HuH-7.5 (cell line): ENCODE measurements around the gene EHD1.

ENCODE experiments used
- DNase-seq: peaks from one replicate; pipeline ENCODE4 v3.0.0; 2011; ENCODE audit warnings: low spot score

Gene EHD1

DNA sequence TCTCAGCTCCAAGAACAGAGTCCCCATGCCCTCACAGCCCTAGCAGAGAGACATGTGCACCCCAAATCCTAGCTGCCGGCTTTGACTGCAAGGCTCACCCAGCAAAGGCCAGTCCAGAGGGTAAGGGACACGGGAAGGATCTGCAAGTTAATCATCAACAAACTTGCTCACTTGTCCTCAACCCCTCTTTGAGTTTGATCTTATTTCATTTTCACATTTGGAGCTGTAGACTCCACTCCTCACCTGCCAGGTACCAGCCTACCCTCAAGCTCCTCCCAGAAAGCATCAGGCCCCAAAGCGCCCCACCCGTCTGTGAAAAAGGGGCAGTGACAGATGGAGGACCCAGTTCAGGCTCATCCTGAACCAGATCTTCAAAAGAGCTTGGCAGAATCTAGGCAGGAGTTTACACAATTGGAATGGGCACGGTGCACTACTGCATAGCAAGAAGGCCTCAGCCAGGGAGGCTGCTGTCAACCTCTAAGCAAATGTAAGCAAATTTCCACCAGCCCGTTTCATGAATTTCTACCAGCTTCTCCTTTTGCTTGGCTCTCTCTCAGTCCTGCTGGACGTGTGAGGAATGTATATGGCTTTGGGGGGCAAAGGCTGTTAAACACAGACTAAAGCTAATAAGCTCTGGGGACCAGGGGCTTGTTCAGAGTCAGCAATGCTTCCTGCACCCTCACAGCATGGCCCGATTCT lies 5.5 kb downstream of the EHD1 start:
- no peak for DNase-seq

GRCh38 chr11:64871492-64871891 lies 6.9 kb downstream of the EHD1 start:
- no peak for DNase-seq

DNA sequence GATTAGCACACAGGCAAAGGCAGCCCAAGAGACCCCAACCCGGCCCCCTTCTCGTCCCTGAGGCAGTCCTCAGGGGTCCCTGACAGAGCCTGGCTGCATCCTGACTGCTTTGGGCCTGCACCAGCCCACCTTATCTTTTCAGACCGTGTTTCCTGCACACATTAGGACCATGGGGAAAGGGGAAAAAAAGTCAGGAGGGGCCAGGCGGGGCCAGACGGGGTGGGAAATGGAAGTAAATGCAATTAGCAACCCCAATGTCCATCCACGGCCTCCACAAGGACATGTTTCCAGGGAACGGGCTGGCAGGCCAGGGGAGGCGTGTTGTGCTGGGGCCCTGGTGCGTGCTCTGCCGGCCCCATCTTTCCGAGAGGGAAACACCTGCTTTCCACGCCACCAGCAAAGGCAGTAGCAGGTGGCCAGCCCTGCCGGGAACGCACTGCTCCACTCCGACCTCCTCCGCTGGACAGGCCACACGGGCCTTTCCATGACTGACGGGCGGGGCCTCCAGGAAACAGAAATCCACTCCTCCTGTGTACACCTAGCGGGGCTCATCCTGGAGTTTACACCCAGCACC lies 7.4 kb downstream of the EHD1 start:
- DNase-seq: no peak

- DNase-seq: peak; percentile 82
Observed at GRCh38 chr11:64870176-64870892, 8.1 kb downstream of the EHD1 start.

DNA sequence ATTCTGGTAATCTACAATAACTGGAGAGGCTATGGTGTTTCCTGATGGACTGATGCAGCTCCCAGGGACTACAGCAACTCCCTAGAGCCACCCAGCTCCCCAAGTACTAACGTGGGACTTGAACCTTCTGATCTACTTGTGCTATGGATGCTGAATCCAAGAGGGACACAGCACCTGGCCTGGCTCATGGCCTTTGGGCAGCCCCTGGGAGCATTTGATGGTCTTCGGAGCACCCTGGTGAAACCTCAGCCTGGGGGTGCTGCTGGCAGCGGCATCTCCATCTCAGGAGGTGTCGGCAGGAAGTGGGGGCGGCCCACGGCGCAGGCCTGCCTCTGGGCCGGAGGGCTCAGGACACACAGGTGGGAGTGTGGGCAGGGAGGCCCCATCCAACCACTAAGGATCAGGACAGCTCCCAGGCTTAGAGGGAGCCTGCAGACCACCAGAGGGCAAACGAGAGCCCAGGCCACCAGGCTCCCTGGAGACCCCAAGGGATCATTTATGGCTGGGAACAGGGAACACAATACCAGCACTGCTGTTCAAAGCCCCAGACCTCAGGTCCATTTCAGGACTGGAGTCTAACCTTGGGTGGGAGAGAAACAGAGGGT lies 8.7 kb downstream of the EHD1 start:
- DNase-seq: no peak

GRCh38 chr11:64868904-64869570 lies 9.4 kb downstream of the EHD1 start:
- no peak for DNase-seq

GRCh38 chr11:64867748-64868462 lies 10.5 kb downstream of the EHD1 start:
- DNase-seq: no peak

GRCh38 chr11:64866173-64866491 lies 12.3 kb downstream of the EHD1 start:
- DNase-seq: no peak

- no peak for DNase-seq
Observed at GRCh38 chr11:64865286-64866172, 12.9 kb downstream of the EHD1 start.

GRCh38 chr11:64864473-64865285 lies 13.7 kb downstream of the EHD1 start:
- no peak for DNase-seq

- no peak for DNase-seq
Observed at GRCh38 chr11:64864135-64864472, 14.3 kb downstream of the EHD1 start.

- no peak for DNase-seq
Observed at GRCh38 chr11:64863391-64864060, 14.9 kb downstream of the EHD1 start.

DNA sequence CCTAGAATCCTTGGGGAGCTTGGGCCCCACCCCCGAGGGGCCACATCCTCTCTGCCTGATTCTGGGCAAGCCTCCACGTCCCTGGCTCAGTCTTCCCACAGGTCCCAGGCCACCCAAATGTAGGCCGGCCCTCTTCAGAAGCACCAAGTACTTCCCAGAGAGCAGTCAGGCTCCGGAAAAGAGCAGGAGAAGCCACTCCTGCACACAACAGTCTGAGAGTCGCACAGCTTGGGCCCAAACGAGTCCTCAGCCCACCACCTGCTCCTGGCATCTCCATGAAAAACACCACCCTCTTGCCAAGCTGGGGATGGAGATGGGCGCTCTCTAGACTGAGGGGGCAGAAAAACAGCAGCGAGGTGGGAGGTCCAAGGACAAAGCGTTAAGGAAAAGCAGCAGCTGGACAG lies 15.4 kb downstream of the EHD1 start:
- DNase-seq: no peak

- DNase-seq: no peak
Observed at GRCh38 chr11:64861227-64861975, 17.0 kb downstream of the EHD1 start.

DNA sequence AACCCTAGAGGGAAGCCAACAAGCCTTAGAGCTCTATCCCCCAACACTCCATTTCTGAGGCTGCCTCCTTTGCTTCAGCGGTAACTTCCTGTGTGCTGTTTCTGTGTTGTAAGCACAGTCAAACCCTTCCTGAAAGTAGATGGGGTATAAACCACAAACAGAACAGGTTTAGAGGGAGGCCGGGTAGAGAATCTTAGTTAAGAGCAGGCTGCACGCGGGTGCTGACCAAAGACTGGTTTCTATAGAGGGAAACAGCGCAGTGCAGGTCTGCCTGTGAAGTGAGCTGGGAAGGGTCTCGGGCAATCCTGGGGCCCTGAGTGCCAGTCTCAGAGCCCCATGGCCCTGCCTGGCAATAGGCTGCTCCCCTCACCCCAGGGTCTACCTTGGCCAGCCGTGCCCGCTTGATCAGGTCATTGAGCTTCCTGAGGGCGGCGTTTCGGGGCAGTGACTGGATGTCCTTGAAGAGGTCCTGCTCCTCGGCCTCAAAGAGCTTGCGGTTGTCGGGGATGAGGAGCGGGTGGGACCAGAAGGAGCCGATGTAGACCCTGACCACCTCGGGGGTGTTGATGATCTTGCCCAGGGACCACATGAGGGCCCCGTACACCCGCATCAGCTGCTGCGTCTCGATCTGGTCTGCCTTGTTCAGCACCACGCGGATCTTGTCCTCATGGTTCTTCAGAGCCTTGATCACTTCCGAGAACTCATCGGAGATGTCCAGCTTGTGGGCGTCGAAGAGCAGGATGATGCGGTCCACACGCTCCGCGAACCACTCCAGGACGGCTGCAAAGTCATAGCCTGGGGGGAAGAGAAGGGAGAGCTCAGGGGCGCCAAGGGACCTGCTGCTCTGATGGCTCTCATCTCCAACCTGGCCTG lies 18.6 kb downstream of the EHD1 start:
- DNase-seq: no peak

- no peak for DNase-seq
Observed at GRCh38 chr11:64858467-64859263, 19.8 kb downstream of the EHD1 start.

DNA sequence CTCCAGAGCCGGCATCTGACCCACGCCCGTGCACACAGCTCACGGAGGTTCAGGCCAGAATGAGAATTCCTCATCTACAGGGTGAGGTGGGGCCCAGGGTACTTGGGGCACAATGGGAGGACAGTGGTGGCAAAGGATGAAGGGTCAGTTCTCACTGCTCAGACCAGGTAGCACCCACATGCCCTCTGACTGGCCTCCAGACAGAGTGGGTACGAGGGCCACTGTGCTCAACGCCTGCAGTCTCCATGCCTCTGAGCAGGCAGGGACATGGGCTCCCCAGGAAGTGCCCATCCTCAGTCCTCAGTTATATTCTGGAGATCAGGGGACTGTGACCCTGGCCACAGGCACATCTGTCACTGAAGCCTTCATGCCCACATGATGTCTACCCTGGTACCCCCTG lies 20.9 kb downstream of the EHD1 start:
- DNase-seq: no peak
